GM21447 (cell line): ENCODE results near the gene CBL.

Experiments
- ATAC-seq: cut with Tn5 transposase; IDR thresholded peaks from one replicate; pipeline ENCODE4 v1.9.1; 2021; ENCODE audit not compliant: unreplicated experiment

CBL gene

DNA sequence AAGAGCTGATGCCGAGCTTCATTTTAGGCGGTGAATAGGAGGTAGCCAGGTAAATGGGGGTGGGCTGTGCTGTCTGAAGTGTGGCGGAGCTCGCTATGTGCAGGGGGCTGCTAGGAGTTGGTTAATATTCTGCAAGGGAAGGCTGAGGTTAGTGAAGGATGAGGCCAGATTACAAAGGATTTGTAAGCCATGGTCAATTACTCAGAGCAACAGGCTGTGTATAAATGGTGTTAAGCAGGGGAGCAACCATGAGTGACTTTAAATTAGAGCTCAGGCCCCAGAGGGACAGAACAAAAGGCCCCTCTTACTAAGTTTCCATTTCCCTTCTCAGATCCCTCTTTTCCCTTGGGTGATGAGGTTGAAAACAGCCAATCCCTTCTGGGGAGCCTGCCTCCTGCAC lies 118.0 kb downstream of the CBL start:
- ATAC-seq, result no peak

DNA sequence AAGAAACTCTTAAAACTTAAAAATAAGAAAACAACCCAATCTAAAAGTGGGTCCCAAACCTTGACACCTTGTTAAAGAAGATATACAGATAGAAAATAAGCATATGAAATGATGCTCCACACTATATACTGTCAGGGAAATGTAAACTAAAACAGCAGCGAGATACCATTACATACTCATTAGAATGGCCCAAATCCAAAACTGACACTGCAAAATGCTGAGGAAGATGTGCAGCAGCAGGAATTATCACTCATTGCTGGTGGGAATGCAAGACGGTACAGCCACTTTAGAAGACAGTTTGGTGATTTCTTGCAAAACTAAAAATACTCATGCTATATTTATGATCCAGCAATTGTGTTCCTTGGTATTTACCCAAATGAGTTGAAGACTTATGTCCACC lies 123.2 kb downstream of the CBL start:
- no peak for ATAC-seq

DNA sequence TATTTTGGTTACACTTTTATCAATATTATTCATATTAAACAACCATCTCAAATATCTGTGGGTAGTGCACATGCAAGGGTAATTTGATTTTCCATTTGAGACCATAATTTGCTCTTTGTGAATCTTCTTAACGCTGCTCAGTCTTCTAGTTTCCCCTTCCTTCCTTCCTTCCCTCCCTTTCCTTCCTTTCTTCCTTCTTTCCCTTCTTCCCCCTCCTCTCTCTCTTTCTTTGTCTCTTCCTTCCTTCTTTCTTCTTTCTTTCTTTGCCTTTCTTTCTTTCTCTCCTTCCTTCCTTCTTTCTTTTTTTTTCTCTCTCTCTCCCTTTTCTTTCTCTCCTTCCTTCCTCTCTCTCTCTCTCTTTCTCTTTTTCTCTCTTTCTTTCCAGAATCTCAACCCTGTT lies 124.1 kb downstream of the CBL start:
- ATAC-seq, result no peak

DNA sequence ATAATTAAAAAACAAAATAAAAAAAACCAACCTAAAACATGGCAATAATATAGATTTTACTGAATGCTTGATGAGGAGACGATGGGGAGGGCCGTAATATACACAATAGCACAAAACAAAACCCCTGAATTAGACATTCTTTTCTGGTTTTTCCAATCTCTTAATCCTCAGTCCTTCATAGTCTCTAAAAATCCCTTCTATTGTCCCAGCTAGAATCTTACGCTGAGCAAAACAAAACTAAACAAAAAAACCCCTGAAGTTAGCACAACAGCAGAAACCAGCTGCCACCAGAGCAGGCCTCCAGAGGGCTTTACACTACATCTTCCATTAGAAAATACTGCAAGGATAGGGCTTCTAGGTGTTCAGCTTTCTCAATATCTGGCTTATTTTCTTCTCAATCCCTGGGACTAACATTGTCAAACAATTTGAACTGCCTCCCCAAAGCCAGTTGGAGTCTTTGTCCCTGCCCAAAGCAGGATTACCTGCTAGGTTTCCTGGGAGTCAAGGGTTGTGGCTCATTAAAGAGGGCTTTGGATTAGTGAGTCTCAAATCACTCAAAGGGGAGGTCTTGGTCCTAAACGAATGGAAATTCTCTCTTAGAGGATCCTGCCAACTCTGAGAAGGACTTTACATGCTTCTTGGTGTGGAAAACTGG lies 126.1 kb downstream of the CBL start:
- ATAC-seq, result no peak

DNA sequence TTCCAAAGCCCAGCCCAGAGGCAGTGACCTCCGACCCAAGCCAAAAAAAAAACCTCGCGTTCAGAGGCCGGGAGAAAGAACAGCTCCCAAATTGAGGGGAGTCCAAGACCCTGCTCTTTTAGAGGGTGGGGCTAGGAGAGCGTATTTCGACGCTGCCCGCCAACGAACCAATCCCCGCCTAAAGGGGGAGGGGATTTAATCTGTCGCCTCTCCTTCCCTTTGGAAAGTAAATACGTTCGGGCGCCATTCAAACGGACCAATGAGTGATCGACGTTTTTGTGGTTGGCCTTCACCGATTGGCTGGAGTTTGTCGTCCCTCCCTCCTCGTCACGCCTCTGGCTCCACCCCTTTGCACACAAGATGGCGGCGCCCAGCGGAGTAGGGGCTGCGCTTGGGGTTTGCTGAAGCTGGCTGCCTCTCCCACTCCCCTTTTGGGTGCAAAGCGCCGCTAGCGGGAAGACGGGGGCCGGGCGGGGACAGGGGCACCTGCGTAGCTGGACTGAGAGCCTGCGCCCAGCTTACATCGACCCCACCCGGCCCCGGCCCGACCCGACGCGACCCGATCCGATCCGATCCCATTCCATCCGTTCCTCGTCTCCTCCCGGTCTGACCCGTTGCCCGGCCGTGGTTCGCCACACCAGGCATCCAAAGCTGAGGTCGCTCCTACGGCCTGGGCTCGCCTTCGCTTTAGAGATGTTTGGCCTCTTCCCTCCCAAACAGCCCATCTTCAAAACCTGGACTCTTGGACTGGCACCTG lies 128.2 kb downstream of the CBL start, which contains the start of gene RNF26:
Gene RNF26, plus strand, starts transcription at position 354 of the 757 bp plus-strand sequence. CDS start 596 bp downstream, outside the sequence.
- ATAC-seq, result peak; percentile 96

DNA sequence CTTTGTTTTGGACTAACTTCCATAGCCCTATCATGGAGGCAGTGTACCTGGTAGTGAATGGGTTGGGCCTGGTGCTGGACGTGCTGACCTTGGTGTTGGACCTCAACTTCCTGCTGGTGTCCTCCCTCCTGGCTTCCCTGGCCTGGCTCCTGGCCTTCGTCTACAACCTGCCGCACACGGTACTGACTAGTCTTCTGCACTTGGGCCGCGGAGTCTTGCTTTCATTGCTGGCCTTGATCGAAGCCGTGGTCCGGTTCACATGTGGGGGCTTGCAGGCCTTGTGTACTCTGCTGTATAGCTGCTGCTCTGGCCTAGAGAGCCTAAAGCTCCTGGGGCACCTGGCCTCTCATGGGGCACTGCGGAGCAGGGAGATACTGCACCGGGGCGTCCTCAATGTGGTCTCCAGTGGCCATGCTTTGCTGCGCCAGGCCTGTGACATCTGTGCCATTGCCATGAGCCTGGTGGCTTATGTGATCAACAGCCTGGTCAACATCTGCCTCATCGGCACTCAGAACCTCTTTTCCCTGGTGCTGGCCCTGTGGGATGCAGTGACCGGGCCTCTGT lies 129.0 kb downstream of the CBL start:
- ATAC-seq, result no peak

DNA sequence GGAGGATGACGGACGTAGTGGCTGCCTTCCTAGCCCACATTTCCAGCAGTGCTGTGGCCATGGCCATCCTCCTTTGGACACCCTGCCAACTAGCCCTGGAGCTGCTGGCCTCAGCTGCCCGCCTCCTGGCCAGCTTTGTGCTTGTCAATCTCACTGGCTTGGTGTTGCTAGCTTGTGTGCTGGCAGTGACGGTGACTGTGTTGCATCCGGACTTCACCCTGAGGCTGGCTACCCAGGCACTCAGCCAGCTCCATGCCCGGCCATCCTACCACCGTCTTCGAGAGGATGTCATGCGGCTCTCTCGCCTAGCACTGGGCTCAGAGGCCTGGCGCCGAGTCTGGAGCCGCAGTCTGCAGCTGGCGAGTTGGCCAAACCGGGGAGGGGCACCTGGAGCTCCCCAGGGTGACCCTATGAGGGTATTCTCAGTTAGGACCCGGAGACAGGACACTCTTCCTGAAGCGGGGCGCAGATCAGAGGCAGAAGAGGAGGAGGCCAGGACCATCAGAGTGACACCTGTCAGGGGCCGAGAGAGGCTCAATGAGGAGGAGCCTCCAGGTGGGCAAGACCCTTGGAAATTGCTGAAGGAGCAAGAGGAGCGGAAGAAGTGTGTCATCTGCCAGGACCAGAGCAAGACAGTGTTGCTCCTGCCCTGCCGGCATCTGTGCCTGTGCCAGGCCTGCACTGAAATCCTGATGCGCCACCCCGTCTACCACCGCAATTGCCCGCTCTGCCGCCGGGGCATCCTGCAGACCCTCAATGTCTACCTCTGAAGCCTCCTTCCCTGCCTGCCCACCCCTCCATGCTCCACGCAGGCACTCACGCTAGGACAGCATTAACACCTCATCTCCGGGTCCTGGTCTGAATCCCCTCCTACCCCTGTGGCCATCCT lies 129.8 kb downstream of the CBL start:
- ATAC-seq, result no peak

DNA sequence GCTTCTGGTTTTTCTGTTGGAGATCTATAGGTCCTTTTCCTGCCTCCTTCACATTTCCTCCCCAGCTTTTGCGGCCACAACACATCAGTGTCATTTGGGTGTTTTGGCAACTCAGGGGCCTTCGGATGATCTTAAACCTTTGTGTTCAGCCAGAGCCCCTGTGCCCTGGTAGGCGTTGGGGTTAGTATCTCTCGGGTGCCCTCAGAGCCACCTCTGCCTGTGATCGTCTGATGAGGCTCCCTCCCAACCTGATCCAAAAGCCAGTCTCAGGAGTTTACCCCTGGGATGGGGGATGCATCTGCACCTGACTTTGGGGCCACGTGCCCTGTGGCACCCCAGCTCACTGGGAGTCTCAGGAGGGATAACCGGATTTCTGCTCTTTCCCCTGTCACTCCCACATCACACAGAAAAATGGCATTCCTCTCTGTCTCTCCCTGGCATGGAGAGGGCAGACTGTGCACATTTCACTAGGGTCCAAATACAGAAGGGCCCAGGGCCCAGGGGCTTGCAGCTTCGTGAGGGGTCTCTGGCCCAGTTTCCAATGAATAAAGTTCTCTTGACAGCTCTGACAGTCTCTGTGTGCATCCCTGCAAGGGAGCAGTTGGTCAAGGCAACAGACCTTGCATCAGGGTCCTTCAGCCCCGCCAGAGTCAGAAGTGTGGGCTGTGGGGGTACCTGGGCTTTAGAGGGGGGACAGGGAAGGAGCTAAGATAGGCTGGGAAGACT lies 130.8 kb downstream of the CBL start:
- no peak for ATAC-seq

DNA sequence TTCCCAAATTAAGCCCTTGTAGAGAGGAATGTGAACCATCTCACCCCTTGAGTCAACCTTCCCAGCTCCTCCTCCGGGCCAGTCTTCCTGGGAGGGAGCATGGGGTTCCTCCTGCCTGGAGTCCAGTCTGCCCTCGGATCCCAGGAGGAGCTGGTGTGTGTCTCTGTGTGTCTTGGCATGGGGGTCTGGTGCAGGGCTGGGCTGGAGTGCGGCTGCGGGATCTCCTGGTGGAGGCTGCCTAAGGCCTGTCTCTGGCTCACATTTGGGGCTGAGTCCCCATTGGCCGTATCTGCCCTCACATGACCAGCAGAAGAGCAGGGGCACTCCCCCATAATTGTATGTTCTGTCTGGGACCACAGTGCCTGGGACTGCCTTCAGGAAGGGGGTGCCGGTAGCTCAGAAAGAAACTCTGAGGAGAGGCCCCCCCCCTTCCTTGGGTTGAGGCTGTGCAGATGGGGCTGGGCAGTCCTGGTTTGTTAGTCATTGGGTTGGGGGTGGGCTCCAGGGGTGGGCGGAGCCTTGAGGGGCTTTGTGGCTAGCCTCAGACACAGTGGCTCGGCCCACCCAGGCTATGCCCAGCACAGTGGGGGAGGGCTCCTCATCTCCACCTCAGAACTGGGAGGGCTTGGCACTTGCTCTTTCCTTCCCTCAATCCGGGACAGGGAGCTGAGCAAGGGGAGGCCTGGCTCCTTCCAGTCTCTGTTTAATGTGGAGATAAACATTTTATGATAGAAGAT lies 131.6 kb downstream of the CBL start:
- ATAC-seq, result no peak

DNA sequence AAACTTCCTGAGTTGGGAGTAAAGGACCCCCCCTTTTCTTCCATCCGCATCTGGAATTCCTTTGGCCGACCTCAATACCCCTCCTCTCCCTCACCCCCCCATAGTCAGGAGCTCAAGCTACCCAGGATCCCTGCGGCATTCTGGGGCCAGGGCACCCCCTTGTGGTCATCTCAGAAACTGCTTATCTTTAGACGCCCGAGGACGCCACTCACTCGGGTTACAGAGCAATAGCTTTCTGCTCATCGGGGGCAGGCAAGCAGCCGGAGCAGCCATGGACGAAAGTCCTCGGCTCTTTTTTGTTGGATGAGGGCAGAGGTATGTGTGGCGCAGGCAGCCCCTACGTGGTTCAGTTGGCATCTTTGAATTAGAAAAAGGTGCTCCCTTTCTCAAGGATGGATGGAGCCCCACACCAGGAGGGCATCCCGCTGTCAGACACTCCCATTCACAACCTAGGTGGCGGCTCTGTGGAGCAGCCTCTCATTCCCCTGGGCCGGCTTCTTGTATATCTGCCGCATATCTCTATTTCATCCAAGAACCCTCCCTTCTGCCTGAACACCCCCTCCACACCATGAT lies 132.3 kb downstream of the CBL start:
- no peak for ATAC-seq

DNA sequence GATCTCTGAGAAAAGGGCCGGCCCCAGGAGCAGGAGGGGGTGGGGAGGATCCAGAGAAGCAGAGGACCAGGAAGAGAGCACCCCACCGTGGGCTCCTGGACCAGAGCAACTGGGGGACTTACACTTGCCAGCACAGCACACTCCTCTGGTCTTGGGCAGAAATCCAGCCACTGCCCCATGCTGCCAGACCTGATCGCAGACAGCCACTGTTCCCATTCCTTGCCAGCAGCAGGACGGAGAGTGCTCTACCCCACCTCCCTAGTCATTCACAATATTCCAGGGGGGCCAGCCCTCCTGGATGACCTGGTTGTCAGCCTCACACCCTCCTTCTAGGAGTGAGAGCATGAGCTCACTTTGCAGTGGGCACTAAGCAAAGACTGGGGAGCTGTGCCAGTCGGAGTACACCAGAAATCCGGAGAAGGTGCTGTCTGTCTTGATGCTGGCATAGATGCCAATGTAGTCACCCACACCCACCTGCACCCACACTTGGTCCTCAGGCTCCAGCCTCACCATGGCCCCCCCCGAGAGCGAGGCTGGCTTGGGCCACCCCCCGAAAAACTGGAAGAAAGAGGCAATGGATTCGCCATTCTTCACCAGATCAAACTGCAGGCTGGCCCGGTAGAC lies 132.9 kb downstream of the CBL start:
- no peak for ATAC-seq

DNA sequence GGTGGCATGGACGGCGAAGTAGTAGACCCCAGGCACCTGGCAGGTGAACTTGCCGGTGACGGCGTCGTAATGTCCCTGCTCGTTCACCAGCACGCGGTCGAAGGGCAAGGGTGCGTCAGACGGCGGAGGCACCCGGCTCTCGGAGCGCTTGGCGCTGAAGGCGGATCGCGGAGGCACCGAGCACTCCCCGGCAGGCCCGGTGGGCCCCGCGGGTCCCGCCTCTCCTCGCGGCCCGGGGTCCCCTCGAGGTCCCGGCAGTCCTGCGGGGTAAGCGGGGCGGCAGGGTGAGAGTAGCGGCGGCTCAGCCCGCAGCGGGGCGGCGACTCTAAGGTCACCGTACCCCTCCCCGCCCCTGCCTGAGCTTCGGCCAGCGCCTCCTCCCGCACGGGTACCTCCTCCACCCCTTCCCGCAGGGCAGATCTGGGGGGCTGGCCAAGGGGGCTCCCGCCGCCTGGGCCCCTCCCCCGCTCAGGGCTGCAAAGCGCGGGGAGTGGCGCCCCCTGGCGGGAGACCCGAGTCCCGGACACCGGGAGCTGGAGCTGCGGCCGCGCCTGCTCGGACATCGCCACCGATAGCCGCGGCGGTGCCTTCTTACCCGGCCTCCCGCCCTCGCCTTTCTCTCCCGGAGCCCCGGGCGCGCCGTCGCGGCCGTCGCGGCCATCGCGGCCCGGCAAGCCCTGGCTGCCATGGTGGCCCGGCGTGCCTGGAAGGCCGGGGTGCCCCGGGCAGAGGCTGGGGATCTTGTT lies 133.6 kb downstream of the CBL start:
- ATAC-seq, result no peak

DNA sequence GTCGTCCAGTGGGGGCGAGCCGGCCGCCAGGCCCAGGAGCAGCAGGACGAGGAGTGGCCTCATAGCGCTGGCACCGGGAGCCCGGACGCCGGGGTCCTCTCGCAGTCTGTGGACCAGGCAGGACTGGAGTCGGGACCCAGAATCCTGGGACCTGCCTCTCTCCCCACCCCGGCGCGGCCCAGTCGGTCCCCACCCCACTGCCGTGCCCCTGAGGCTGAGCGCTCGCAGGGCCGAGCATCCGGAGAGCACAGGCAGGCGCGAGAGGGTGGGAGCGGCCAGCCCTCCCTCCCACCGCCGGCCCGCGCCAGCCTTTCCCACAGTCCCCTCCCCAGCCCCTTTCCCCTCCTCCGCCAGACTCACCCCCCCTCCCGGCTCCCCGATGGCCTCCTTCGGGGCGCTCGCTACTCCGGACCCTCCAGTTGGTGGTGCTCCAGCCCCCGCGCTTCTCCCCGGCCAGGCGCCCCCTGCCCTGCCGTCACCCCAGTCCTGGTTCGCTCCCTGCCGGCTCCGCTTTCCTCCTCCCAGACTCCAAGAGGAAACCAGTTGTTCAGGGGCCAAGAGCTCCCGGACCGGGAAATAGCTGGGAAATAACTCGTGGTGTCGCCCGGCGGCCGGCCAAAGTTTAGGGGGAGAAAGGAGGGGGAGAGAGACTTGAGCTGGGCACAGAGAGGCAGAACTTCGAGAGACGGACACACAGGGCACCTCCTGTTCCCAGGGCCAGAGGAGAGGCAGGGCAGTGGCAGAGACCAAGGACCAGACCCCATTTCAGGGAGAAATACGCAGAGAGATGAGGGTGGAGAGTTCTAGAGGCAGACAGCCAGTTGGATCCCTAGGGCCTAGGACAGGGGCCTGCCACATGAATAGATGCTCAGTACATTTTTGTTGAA lies 134.4 kb downstream of the CBL start, which contains the start of gene C1QTNF5:
Gene C1QTNF5, minus strand, starts transcription at position 549 of the 887 bp plus-strand sequence. Its CDS starts 486 bp downstream, at position 63.
- ATAC-seq, result no peak

DNA sequence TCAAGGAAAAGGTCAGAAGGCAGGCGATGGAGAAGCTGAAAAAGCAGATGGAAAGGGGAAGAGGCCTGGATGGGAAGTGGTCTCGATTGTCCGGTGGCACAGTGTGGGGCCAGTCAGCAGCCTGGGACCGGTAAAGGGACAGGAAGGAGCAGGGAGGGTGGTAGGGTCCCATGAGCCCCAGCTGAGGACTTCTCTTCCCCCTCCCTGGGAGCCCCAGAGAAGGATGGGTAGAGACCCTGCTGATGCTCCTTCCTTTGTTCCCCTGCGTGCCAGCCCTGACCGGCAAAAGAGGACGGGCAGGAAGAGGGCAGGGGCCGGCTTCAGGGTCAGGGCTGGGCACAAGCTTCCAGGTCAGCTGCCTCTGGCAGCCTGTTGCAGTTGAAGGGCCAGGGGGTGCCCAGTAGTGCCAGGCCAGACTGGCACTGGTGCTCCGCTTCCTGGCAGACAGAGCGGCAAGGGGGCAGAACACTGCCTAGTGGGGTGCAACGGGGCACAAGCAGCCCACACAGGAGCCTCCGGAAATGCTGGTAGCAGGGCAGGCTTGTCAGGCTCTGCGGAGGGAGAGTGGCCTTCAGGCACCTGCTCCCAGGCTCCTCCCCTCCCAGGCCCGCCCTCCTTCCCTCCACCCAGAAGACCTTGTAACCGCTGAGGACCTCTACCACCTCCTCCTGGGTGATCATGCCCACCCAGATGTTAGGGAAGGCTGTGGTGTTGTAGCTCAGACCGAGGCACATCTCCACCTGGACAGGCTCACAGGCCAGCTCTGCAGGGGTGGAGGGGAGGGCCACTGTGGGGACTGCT lies 135.3 kb downstream of the CBL start:
- no peak for ATAC-seq

DNA sequence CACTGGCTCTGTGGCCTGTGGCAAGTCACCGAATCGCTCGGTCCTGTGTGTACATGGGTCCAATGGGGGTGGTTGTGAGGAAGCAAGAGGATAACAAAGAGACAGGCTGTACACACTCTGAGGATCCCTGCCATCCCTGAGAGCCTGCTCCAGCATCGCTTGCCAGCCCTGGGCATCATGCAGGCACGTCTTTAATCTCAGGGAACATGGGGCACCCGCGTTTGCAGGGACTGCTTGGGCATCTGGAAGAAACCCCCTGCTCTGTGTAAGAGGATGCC lies 135.8 kb downstream of the CBL start:
- no peak for ATAC-seq

DNA sequence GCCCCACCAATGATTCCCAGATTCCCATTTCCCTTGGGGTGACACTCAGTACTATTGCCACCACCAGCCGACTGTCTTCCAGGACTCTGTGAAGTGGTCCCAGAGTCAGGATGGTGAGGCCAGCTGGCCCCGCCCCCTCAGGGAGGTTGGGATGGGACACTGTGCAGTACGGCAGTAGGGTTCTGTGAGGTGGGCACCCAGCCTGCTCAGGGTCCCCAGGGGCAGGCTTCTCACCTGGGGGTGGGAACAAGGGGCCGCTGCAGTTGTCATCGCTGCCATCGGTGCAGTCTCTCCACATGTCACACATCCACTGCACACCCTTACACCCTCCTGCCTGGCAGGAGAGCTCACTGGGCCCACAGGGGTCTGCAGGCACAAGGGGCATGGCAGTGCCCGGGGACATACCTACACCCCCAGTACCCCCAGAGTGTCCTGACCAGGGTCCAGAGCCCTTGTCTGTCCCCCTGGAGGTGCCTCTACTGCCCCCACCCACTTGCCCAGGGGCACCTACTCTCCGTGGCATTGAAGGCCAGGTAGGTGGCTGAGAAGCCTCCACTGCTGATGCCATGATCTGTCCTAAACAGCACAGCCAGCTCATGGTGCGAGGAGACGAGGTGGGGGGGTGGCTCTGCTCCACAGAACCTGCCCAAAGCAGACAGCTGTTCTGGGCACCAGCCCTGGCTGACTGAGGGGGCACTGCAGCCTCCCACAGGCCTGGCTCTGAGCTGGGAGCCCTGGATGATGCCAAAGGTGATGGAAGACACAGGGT lies 136.4 kb downstream of the CBL start:
- ATAC-seq, result no peak
